Mesenchymal stem cell (in vitro differentiated cells and primary cell): ENCODE results near the gene WNT9A.

Source experiments
- DNase-seq: peaks from one replicate; pipeline ENCODE4 v3.0.0-alpha.2; 2013
- H2AFZ ChIP-seq: one replicate; pipeline ENCODE4 v1.6.1; 2013; ENCODE audit warnings: low read depth, mild to moderate bottlenecking, control low read depth, inconsistent platforms, low read length, moderate library complexity
- H2AK5ac ChIP-seq: 2 replicates; pipeline ENCODE4 v1.6.1; 2013; ENCODE audit warnings: low read length, moderate library complexity, mild to moderate bottlenecking, inconsistent platforms; ENCODE audit not compliant: severe bottlenecking
- H2BK120ac ChIP-seq: one replicate; pipeline ENCODE4 v1.6.1; 2013; ENCODE audit warnings: low read depth, mild to moderate bottlenecking, inconsistent platforms, low read length, moderate library complexity
- H2BK12ac ChIP-seq, 2 experiments: one replicate each; pipeline ENCODE4 v1.6.1; 2013; ENCODE audit warnings: inconsistent platforms in 2 of 2, low read length in 2 of 2, mild to moderate bottlenecking in 2 of 2, moderate library complexity in 2 of 2, control low read depth in 1 of 2
- H2BK15ac ChIP-seq: one replicate; pipeline ENCODE4 v1.6.1; 2013; ENCODE audit warnings: mild to moderate bottlenecking, low read depth, inconsistent platforms; ENCODE audit not compliant: poor library complexity, severe bottlenecking
- H2BK5ac ChIP-seq: 2 replicates; pipeline ENCODE4 v1.6.1; 2013; ENCODE audit warnings: low read depth, mild to moderate bottlenecking, low read length, control low read depth, inconsistent platforms; ENCODE audit not compliant: poor library complexity, severe bottlenecking
- H3K14ac ChIP-seq, 2 experiments: one replicate each; pipeline ENCODE4 v1.6.1; 2013; ENCODE audit warnings: inconsistent platforms in 2 of 2, low read length in 2 of 2, control low read depth in 1 of 2, mild to moderate bottlenecking in 1 of 2, moderate library complexity in 1 of 2
- H3K18ac ChIP-seq, 2 experiments: one replicate each; pipeline ENCODE4 v1.6.1; 2013; ENCODE audit warnings: inconsistent platforms in 2 of 2, low read length in 2 of 2, control low read depth in 1 of 2, low read depth in 1 of 2, mild to moderate bottlenecking in 1 of 2
- H3K23ac ChIP-seq, 2 experiments: one replicate each; pipeline ENCODE4 v1.6.1; 2013; ENCODE audit warnings: inconsistent platforms in 2 of 2, low read length in 2 of 2, mild to moderate bottlenecking in 2 of 2, moderate library complexity in 2 of 2, control low read depth in 1 of 2
- H3K27ac ChIP-seq: 2 replicates; pipeline ENCODE4 v1.5.1; 2013; ENCODE audit warnings: mild to moderate bottlenecking, moderate library complexity, low read length, control low read depth, inconsistent platforms; ENCODE audit not compliant: poor library complexity, severe bottlenecking
- H3K27me3 ChIP-seq, 2 experiments: 2 replicates each; pipeline versions ENCODE4 v1.6.1 to v1.7.0; 2013; ENCODE audit warnings: low read length in 2 of 2, mild to moderate bottlenecking in 2 of 2, moderate library complexity in 2 of 2, control low read depth in 1 of 2, inconsistent platforms in 1 of 2; ENCODE audit not compliant: control insufficient read depth in 1 of 2, insufficient read depth in 1 of 2
- H3K36me3 ChIP-seq, 2 experiments: 2 replicates each; pipeline versions ENCODE4 v1.6.1 to v1.7.0; 2013; ENCODE audit warnings: low read length in 2 of 2, control low read depth in 1 of 2, inconsistent platforms in 1 of 2, low read depth in 1 of 2, mild to moderate bottlenecking in 1 of 2; ENCODE audit not compliant: insufficient read depth in 2 of 2, control insufficient read depth in 1 of 2
- H3K4ac ChIP-seq, 2 experiments: one replicate each; pipeline ENCODE4 v1.6.1; 2013; ENCODE audit warnings: inconsistent platforms in 2 of 2, low read length in 2 of 2, mild to moderate bottlenecking in 2 of 2, moderate library complexity in 2 of 2, control low read depth in 1 of 2, low read depth in 1 of 2
- H3K4me1 ChIP-seq: 2 replicates; pipeline ENCODE4 v1.6.1; 2013; ENCODE audit warnings: low read depth, low read length, control low read depth; ENCODE audit not compliant: control insufficient read depth, insufficient read depth
- H3K4me2 ChIP-seq: 2 replicates; pipeline ENCODE4 v1.6.1; 2013; ENCODE audit warnings: low read length, mild to moderate bottlenecking, inconsistent platforms; ENCODE audit not compliant: poor library complexity, severe bottlenecking
- H3K4me3 ChIP-seq, 2 experiments: 2 replicates each; pipeline versions ENCODE4 v1.5.1 to v1.7.0; 2013; ENCODE audit warnings: low read length in 2 of 2, mild to moderate bottlenecking in 2 of 2, control low read depth in 1 of 2, low read depth in 1 of 2; ENCODE audit not compliant: insufficient read depth in 1 of 2
- H3K79me1 ChIP-seq: replicated peaks from 2 replicates; pipeline ENCODE4 v1.6.1; 2013; ENCODE audit warnings: mild to moderate bottlenecking, control low read depth, low read length, inconsistent platforms; ENCODE audit not compliant: poor library complexity, severe bottlenecking
- H3K9ac ChIP-seq: 2 replicates; pipeline ENCODE4 v1.7.0; 2013; ENCODE audit warnings: mild to moderate bottlenecking, low read length, moderate library complexity
- H3K9me3 ChIP-seq: 2 replicates; pipeline ENCODE4 v1.7.0; 2013; ENCODE audit warnings: mild to moderate bottlenecking, low read length; ENCODE audit not compliant: control insufficient read depth
- H4K8ac ChIP-seq: one replicate; pipeline ENCODE4 v1.6.1; 2013; ENCODE audit warnings: inconsistent platforms, mild to moderate bottlenecking, low read length, moderate library complexity
- H4K91ac ChIP-seq: one replicate; pipeline ENCODE4 v1.6.1; 2013; ENCODE audit warnings: mild to moderate bottlenecking, low read length, inconsistent platforms
- WGBS: methylation state at CpG from one replicate; pipeline ENCODE4 v1.1.7; 2013; ENCODE audit warnings: mixed read lengths; 5-methylcytosine and 5-hydroxymethylcytosine counted together

The WNT9A gene

GRCh38 chr1:227946624-227947385 is 927 bp downstream of the WNT9A start:
- peak overlapping the region; percentile 70 to 85 for H3K4me3 ChIP-seq
- H3K27ac ChIP-seq, result peak overlapping the region; percentile 55
- H3K9me3 ChIP-seq, result no peaks in the 10 kb centered on the region
- H3K4ac ChIP-seq, result no peak overlapping the region
- H2BK12ac ChIP-seq, result no peak overlapping the region
- no peak overlapping the region for H2BK120ac ChIP-seq
- no peak overlapping the region for H2AFZ ChIP-seq
- H3K23ac ChIP-seq, result no peak overlapping the region
- no peak overlapping the region for H3K18ac ChIP-seq
- no peak overlapping the region for H3K14ac ChIP-seq
- no peak overlapping the region for H2BK15ac ChIP-seq
- H2AK5ac ChIP-seq, result no peak overlapping the region
- H2BK5ac ChIP-seq, result no peak overlapping the region
- peaks cover 0 to 10% of the 10 kb centered on the region in 2 experiments for H3K27me3 ChIP-seq
- WGBS, result 0% methylated on average over 25 of the region's 61 CpGs
- H3K9ac ChIP-seq, result peak overlapping the region; percentile 81
- H3K36me3 ChIP-seq, result peaks cover 0 to 8% of the 10 kb centered on the region in 2 experiments
- DNase-seq, result peak; percentile 44
- H4K91ac ChIP-seq, result no peak overlapping the region
- H3K79me1 ChIP-seq, result peaks cover 22% of the 10 kb centered on the region
- H4K8ac ChIP-seq, result no peak overlapping the region
- H3K4me2 ChIP-seq, result peak overlapping the region; percentile 84
- H3K4me1 ChIP-seq, result peaks cover 42% of the 10 kb centered on the region

GRCh38 chr1:227945891-227946623 is 1.7 kb downstream of the WNT9A start:
- DNase-seq, result peak; percentile 65
- Histone ChIP-seq H3K4ac (no peak overlapping the region), H2AK5ac (peak overlapping the region; percentile 3), H3K4me2 (peak overlapping the region; percentile 60), H2BK12ac (no peak overlapping the region), H2BK15ac (no peak overlapping the region), H4K8ac (no peak overlapping the region), H4K91ac (no peak overlapping the region), H3K23ac (no peak overlapping the region), H3K4me3 (peak overlapping the region; percentile 48 to 85), H3K27ac (peak overlapping the region; percentile 55), H2BK120ac (no peak overlapping the region), H3K9ac (peak overlapping the region; percentile 68), H2BK5ac (peak overlapping the region; percentile 6), H3K27me3 (peaks cover 0 to 10% of the 10 kb centered on the region in 2 experiments), H3K9me3 (no peaks in the 10 kb centered on the region), H3K79me1 (peaks cover 29% of the 10 kb centered on the region), H3K36me3 (peaks cover 0 to 10% of the 10 kb centered on the region in 2 experiments), H3K4me1 (peaks cover 44% of the 10 kb centered on the region), H3K18ac (no peak overlapping the region), H3K14ac (no peak overlapping the region), H2AFZ (no peak overlapping the region)
- 42% methylated on average over 18 of the region's 19 CpGs for WGBS

GRCh38 chr1:227944931-227945890 is 2.5 kb downstream of the WNT9A start:
- H3K27ac ChIP-seq, result peak overlapping the region; percentile 55
- H3K4ac ChIP-seq, result no peak overlapping the region
- H2BK12ac ChIP-seq, result no peak overlapping the region
- peaks cover 48% of the 10 kb centered on the region for H3K4me1 ChIP-seq
- no peak overlapping the region for H3K18ac ChIP-seq
- no peak overlapping the region for H3K14ac ChIP-seq
- WGBS, result 80% methylated on average over 18 of the region's 18 CpGs
- peak overlapping the region; percentile 68 for H3K9ac ChIP-seq
- no peak overlapping the region for H2BK5ac ChIP-seq
- peaks cover 0 to 18% of the 10 kb centered on the region in 2 experiments for H3K36me3 ChIP-seq
- no peaks in the 10 kb centered on the region for H3K9me3 ChIP-seq
- peak overlapping the region; percentile 60 for H3K4me2 ChIP-seq
- H3K79me1 ChIP-seq, result peaks cover 37% of the 10 kb centered on the region
- DNase-seq, result no peak
- peaks cover 0 to 10% of the 10 kb centered on the region in 2 experiments for H3K27me3 ChIP-seq
- peak overlapping the region; percentile 79 for H2AK5ac ChIP-seq
- H2BK120ac ChIP-seq, result no peak overlapping the region
- H2BK15ac ChIP-seq, result no peak overlapping the region
- H3K23ac ChIP-seq, result no peak overlapping the region
- peak overlapping the region in 1 of 2 experiments; percentile 85 for H3K4me3 ChIP-seq
- no peak overlapping the region for H4K91ac ChIP-seq
- no peak overlapping the region for H2AFZ ChIP-seq
- H4K8ac ChIP-seq, result no peak overlapping the region
